Thymus (tissue), 11 donors: ENCODE data around the gene CDA. TPM values are rescaled to one million over a fixed set of nuclear protein-coding genes. Genes with fewer than 3 reads are reported as not detected.

Experiments
- DNase-seq, 9 donors: peaks; one replicate each; pipeline ENCODE4 v3.0.0-alpha.2; 2013; ENCODE audit warnings: low spot score in 9 of 9, low read depth in 6 of 9, missing footprints in 1 of 9
- H3K27ac ChIP-seq, 2 donors: one replicate each; pipeline ENCODE4 v1.5.1; 2013; ENCODE audit warnings: control low read depth in 1 of 2, low read depth in 1 of 2, low read length in 1 of 2, mild to moderate bottlenecking in 1 of 2, moderate library complexity in 1 of 2
- H3K27me3 ChIP-seq, 2 donors: one replicate each; pipeline ENCODE4 v1.5.1; 2013; ENCODE audit warnings: low read length in 1 of 2; ENCODE audit not compliant: control insufficient read depth in 2 of 2, insufficient read depth in 1 of 2
- H3K36me3 ChIP-seq, 2 donors: one replicate each; pipeline ENCODE4 v1.5.1; 2013; ENCODE audit warnings: low read length in 1 of 2, mild to moderate bottlenecking in 1 of 2, moderate library complexity in 1 of 2; ENCODE audit not compliant: control insufficient read depth in 2 of 2, insufficient read depth in 2 of 2
- H3K4me1 ChIP-seq, 2 donors: one replicate each; pipeline ENCODE4 v1.5.1; 2013; ENCODE audit warnings: low read length in 2 of 2; ENCODE audit not compliant: control insufficient read depth in 2 of 2, insufficient read depth in 2 of 2
- H3K4me3 ChIP-seq, 2 donors: one replicate each; pipeline ENCODE4 v1.5.1; 2013; ENCODE audit warnings: low read length in 2 of 2, control low read depth in 1 of 2, mild to moderate bottlenecking in 1 of 2
- H3K9me3 ChIP-seq, 2 donors: one replicate each; pipeline ENCODE4 v1.5.1; 2013; ENCODE audit warnings: low read length in 1 of 2, mild to moderate bottlenecking in 1 of 2; ENCODE audit not compliant: control insufficient read depth in 2 of 2, insufficient read depth in 1 of 2
- WGBS: extraction: QIAGEN DNeasy Blood & Tissue Kit; methylation state at CpG from one replicate; pipeline ENCODE4 v1.1.7; 2013; 5-methylcytosine and 5-hydroxymethylcytosine counted together
- polyA plus RNA-seq: library from polyadenylated mRNA; stranded (reverse); fragments of 200-250 nt; gene quantifications from one replicate; pipeline ENCODE4 v1.2.3, GENCODE V29; 2013
- total RNA-seq: library from RNA; stranded (reverse); fragments of 120-200 nt; gene quantifications from one replicate; pipeline ENCODE4 v1.2.4, GENCODE V29; 2013
- donor health status: healthy.

Gene CDA
- total and polyA plus RNA-seq, 2 donors = 0.33 to 2.8 TPM

- Histone ChIP-seq H3K36me3 (peaks cover 14 to 18% of the 10 kb centered on the region in 2 donors), H3K27me3 (no peaks in the 10 kb centered on the region), H3K4me1 (peaks cover 14 to 21% of the 10 kb centered on the region in 2 donors), H3K27ac (no peak overlapping the region), H3K4me3 (peak overlapping the region; percentile 51 to 92), H3K9me3 (no peaks in the 10 kb centered on the region)
- WGBS = 69% methylated on average over 7 of the region's 7 CpGs
- DNase-seq = no peak
These were observed 73.2 kb downstream of the CDA start for GRCh38 chr1:20662110-20662475.

GRCh38 chr1:20663365-20663764 lies 74.5 kb downstream of the CDA start:
- Histone ChIP-seq H3K27me3 (no peaks in the 10 kb centered on the region), H3K36me3 (peaks cover 1 to 9% of the 10 kb centered on the region in 2 donors), H3K4me3 (no peak overlapping the region), H3K9me3 (no peaks in the 10 kb centered on the region), H3K27ac (no peak overlapping the region), H3K4me1 (peaks cover 14 to 21% of the 10 kb centered on the region in 2 donors)
- 98% methylated on average over 1 of the region's 1 CpG for WGBS
- no peak for DNase-seq

GRCh38 chr1:20663969-20664715 lies 75.2 kb downstream of the CDA start:
- Histone ChIP-seq H3K4me1 (peaks cover 14 to 21% of the 10 kb centered on the region in 2 donors), H3K27ac (no peak overlapping the region), H3K9me3 (no peaks in the 10 kb centered on the region), H3K4me3 (no peak overlapping the region), H3K36me3 (peaks cover 0 to 7% of the 10 kb centered on the region in 2 donors), H3K27me3 (no peaks in the 10 kb centered on the region)
- WGBS = 94% methylated on average over 12 of the region's 12 CpGs
- no peak for DNase-seq

GRCh38 chr1:20665726-20666125 lies 76.8 kb downstream of the CDA start:
- Histone ChIP-seq H3K27ac (no peak overlapping the region), H3K27me3 (no peaks in the 10 kb centered on the region), H3K36me3 (no peaks in the 10 kb centered on the region), H3K4me3 (no peak overlapping the region), H3K4me1 (peaks cover 7 to 9% of the 10 kb centered on the region in 2 donors), H3K9me3 (no peaks in the 10 kb centered on the region)
- DNase-seq = no peak
- WGBS = 88% methylated on average over 12 of the region's 12 CpGs

- Histone ChIP-seq H3K4me1 (peaks cover 6 to 9% of the 10 kb centered on the region in 2 donors), H3K36me3 (no peaks in the 10 kb centered on the region), H3K27ac (no peak overlapping the region), H3K27me3 (no peaks in the 10 kb centered on the region), H3K9me3 (no peaks in the 10 kb centered on the region), H3K4me3 (no peak overlapping the region)
- DNase-seq = no peak
- 88% methylated on average over 16 of the region's 16 CpGs for WGBS
These were observed 77.2 kb downstream of the CDA start for GRCh38 chr1:20666146-20666545.

- Histone ChIP-seq H3K27me3 (no peaks in the 10 kb centered on the region), H3K4me3 (no peak overlapping the region), H3K36me3 (no peaks in the 10 kb centered on the region), H3K9me3 (no peaks in the 10 kb centered on the region), H3K4me1 (peaks cover 5 to 9% of the 10 kb centered on the region in 2 donors), H3K27ac (no peak overlapping the region)
- DNase-seq = no peak
- 98% methylated on average over 1 of the region's 1 CpG for WGBS
These were observed 77.9 kb downstream of the CDA start for GRCh38 chr1:20666804-20667203.

Other genes with a start within 250 kb of the CDA start
- gene CAMK2N1, start 102.9 kb upstream of the CDA start, total RNA-seq = 0.42 TPM
- gene CAMK2N1, start 102.9 kb upstream of the CDA start, polyA plus RNA-seq = 11.1 TPM
- gene MUL1, start 80.9 kb upstream of the CDA start, total RNA-seq = 14.5 TPM
- 9.3 TPM for gene MUL1, start 80.9 kb upstream of the CDA start, polyA plus RNA-seq
- gene FAM43B, start 36.5 kb upstream of the CDA start, total RNA-seq = 0.09 TPM
- gene FAM43B, start 36.5 kb upstream of the CDA start, polyA plus RNA-seq = 0.32 TPM
- gene PINK1, start 44.4 kb downstream of the CDA start, total RNA-seq = 16.6 TPM
- gene PINK1, start 44.4 kb downstream of the CDA start, polyA plus RNA-seq = 51.7 TPM
- gene DDOST, start 72.3 kb downstream of the CDA start, total RNA-seq = 121 TPM
- 93.0 TPM for gene DDOST, start 72.3 kb downstream of the CDA start, polyA plus RNA-seq
- 0.85 TPM for gene KIF17, start 128.9 kb downstream of the CDA start, total RNA-seq
- gene KIF17, start 128.9 kb downstream of the CDA start, polyA plus RNA-seq = 1.0 TPM
- gene SH2D5, start 143.6 kb downstream of the CDA start, total RNA-seq = 0.14 TPM
- 1.4 TPM for gene SH2D5, start 143.6 kb downstream of the CDA start, polyA plus RNA-seq
- gene HP1BP3, start 198.2 kb downstream of the CDA start, total RNA-seq = 172 TPM
- 123 TPM for gene HP1BP3, start 198.2 kb downstream of the CDA start, polyA plus RNA-seq